Spinal cord (tissue), 10 donors: ENCODE measurements around the gene BCL11A. TPM values are rescaled to one million over a fixed set of nuclear protein-coding genes. Genes with fewer than 3 reads are reported as not detected.

Experiments used
- DNase-seq, 6 donors: peaks; one replicate each; pipeline versions ENCODE4 v3.0.0 to v3.0.0-alpha.2; 2013 to 2015; ENCODE audit warnings: low spot score in 6 of 6, low read depth in 4 of 6
- H3K27ac ChIP-seq: one replicate; pipeline ENCODE4 v1.5.1; 2013; ENCODE audit warnings: low read depth, low read length, control low read depth
- H3K27me3 ChIP-seq: one replicate; pipeline ENCODE4 v1.6.1; 2013; ENCODE audit warnings: low read length; ENCODE audit not compliant: control insufficient read depth, insufficient read depth
- H3K36me3 ChIP-seq: one replicate; pipeline ENCODE4 v1.6.1; 2013; ENCODE audit warnings: low read length; ENCODE audit not compliant: control insufficient read depth, insufficient read depth
- H3K4me1 ChIP-seq: one replicate; pipeline ENCODE4 v1.6.1; 2013; ENCODE audit warnings: low read length; ENCODE audit not compliant: control insufficient read depth, insufficient read depth
- H3K4me3 ChIP-seq: one replicate; pipeline ENCODE4 v1.5.1; 2013; ENCODE audit warnings: low read depth, low read length, control low read depth
- H3K9me3 ChIP-seq: one replicate; pipeline ENCODE4 v1.6.1; 2013; ENCODE audit warnings: low read length; ENCODE audit not compliant: control insufficient read depth, insufficient read depth
- WGBS: methylation state at CpG from one replicate; pipeline ENCODE4 v1.1.5; 2013; ENCODE audit warnings: missing lambda C conversion rate; ENCODE audit not compliant: insufficient coverage; 5-methylcytosine and 5-hydroxymethylcytosine counted together
- long read RNA-seq, 4 donors: transcript quantifications; one replicate each; lab custom pipeline, GENCODE V29; 2026
- polyA plus RNA-seq, 2 donors: library from polyadenylated mRNA; unstranded; fragments of 120-200 nt; gene quantifications; one replicate each; pipeline ENCODE4 v1.2.1, GENCODE V29; 2013; ENCODE audit not compliant: insufficient read length in 2 of 2
- total RNA-seq, 2 donors: library from RNA; depleted of rRNA in 1 of 2; stranded (reverse); fragments of 120-200 nt in 1 of 2; fragments of >200 nt in 1 of 2; gene quantifications; one replicate each; pipeline versions ENCODE4 v1.2.3 to v1.2.4, GENCODE V29; 2013 to 2014
- donor health status: healthy.

The BCL11A gene
- 10 to 100 TPM; 14.9 to 29.5 TPM for total RNA-seq
- polyA plus RNA-seq = 10 to 100 TPM; 58.0 to 61.6 TPM
- long read RNA-seq, donor 1, full-length matches to known transcripts = 34 of 58 reads
- long read RNA-seq, donor 1, partial matches to known transcripts = 24 of 58 reads
- long read RNA-seq, donor 1, other reads (novel, unspliced or antisense) = 0 of 58 reads
- long read RNA-seq, donor 2, full-length matches to known transcripts = 5 of 5 reads
- long read RNA-seq, donor 2, partial matches to known transcripts = 0 of 5 reads
- long read RNA-seq, donor 2, other reads (novel, unspliced or antisense) = 0 of 5 reads
- long read RNA-seq, donor 3, full-length matches to known transcripts = 14 of 29 reads
- long read RNA-seq, donor 3, partial matches to known transcripts = 15 of 29 reads
- long read RNA-seq, donor 3, other reads (novel, unspliced or antisense) = 0 of 29 reads
- long read RNA-seq, donor 4, full-length matches to known transcripts = 20 of 36 reads
- long read RNA-seq, donor 4, partial matches to known transcripts = 16 of 36 reads
- long read RNA-seq, donor 4, other reads (novel, unspliced or antisense) = 0 of 36 reads

- Histone ChIP-seq H3K4me1 (peaks cover 51% of the 10 kb centered on the region), H3K4me3 (peak within 1 kb of the TSS; percentile 75), H3K27ac (peak within 1 kb of the TSS; percentile 80), H3K27me3 (peaks cover 52% of the 10 kb centered on the region), H3K36me3 (no peaks in the 10 kb centered on the region), H3K9me3 (no peaks in the 10 kb centered on the region)
- 0% methylated on average over 9 of the region's 35 CpGs for WGBS
- DNase-seq = peak in 3 of 6 donors; percentile 83 to 97 (median 95)
These were observed at the start of gene BCL11A for GRCh38 chr2:60553495-60554073. Gene BCL11A, minus strand, starts transcription at chr2:60553654. Its CDS starts 384 bp downstream, at chr2:60553270.

GRCh38 chr2:60602828-60603532 is 49.5 kb upstream of the BCL11A start:
- H3K27me3 ChIP-seq = no peaks in the 10 kb centered on the region
- H3K36me3 ChIP-seq = no peaks in the 10 kb centered on the region
- no peak for DNase-seq
- no peaks in the 10 kb centered on the region for H3K4me1 ChIP-seq
- H3K27ac ChIP-seq = no peak overlapping the region
- H3K4me3 ChIP-seq = no peak overlapping the region
- WGBS = 62% methylated on average over 10 of the region's 12 CpGs
- H3K9me3 ChIP-seq = no peaks in the 10 kb centered on the region

GRCh38 chr2:60602388-60602787 is 48.9 kb upstream of the BCL11A start:
- no peaks in the 10 kb centered on the region for H3K9me3 ChIP-seq
- H3K36me3 ChIP-seq = no peaks in the 10 kb centered on the region
- H3K27me3 ChIP-seq = no peaks in the 10 kb centered on the region
- H3K4me1 ChIP-seq = no peaks in the 10 kb centered on the region
- no peak overlapping the region for H3K27ac ChIP-seq
- WGBS = no CpG with 5 or more reads among the region's 6 CpGs
- no peak overlapping the region for H3K4me3 ChIP-seq
- DNase-seq = no peak

- H3K27ac ChIP-seq = no peak overlapping the region
- no peaks in the 10 kb centered on the region for H3K4me1 ChIP-seq
- no peak overlapping the region for H3K4me3 ChIP-seq
- 100% methylated on average over 1 of the region's 3 CpGs for WGBS
- no peak for DNase-seq
- no peaks in the 10 kb centered on the region for H3K9me3 ChIP-seq
- no peaks in the 10 kb centered on the region for H3K36me3 ChIP-seq
- H3K27me3 ChIP-seq = no peaks in the 10 kb centered on the region
These were observed 44.8 kb upstream of the BCL11A start for GRCh38 chr2:60598271-60598670.

- no peaks in the 10 kb centered on the region for H3K27me3 ChIP-seq
- no CpG with 5 or more reads among the region's 2 CpGs for WGBS
- H3K4me3 ChIP-seq = no peak overlapping the region
- no peak for DNase-seq
- H3K36me3 ChIP-seq = no peaks in the 10 kb centered on the region
- no peaks in the 10 kb centered on the region for H3K4me1 ChIP-seq
- H3K27ac ChIP-seq = no peak overlapping the region
- no peaks in the 10 kb centered on the region for H3K9me3 ChIP-seq
These were observed 43.9 kb upstream of the BCL11A start for GRCh38 chr2:60597346-60597745.

GRCh38 chr2:60596411-60596810 is 43.0 kb upstream of the BCL11A start:
- Histone ChIP-seq H3K4me3 (no peak overlapping the region), H3K36me3 (no peaks in the 10 kb centered on the region), H3K9me3 (peaks cover 1% of the 10 kb centered on the region), H3K4me1 (no peaks in the 10 kb centered on the region), H3K27ac (no peak overlapping the region), H3K27me3 (no peaks in the 10 kb centered on the region)
- DNase-seq = no peak
- WGBS = no CpG with 5 or more reads among the region's 2 CpGs

GRCh38 chr2:60595953-60596352 is 42.5 kb upstream of the BCL11A start:
- no peak for DNase-seq
- peaks cover 1% of the 10 kb centered on the region for H3K9me3 ChIP-seq
- H3K27ac ChIP-seq = no peak overlapping the region
- no peaks in the 10 kb centered on the region for H3K27me3 ChIP-seq
- no peaks in the 10 kb centered on the region for H3K4me1 ChIP-seq
- 87% methylated on average over 3 of the region's 4 CpGs for WGBS
- H3K36me3 ChIP-seq = no peaks in the 10 kb centered on the region
- no peak overlapping the region for H3K4me3 ChIP-seq

- Histone ChIP-seq H3K9me3 (peaks cover 1% of the 10 kb centered on the region), H3K27ac (no peak overlapping the region), H3K36me3 (no peaks in the 10 kb centered on the region), H3K4me1 (no peaks in the 10 kb centered on the region), H3K4me3 (no peak overlapping the region), H3K27me3 (no peaks in the 10 kb centered on the region)
- no peak for DNase-seq
These were observed 35.6 kb upstream of the BCL11A start for GRCh38 chr2:60589104-60589503.

- H3K4me1 ChIP-seq = peaks cover 11% of the 10 kb centered on the region
- no peak overlapping the region for H3K4me3 ChIP-seq
- no peak for DNase-seq
- no peaks in the 10 kb centered on the region for H3K36me3 ChIP-seq
- WGBS = 76% methylated on average over 6 of the region's 6 CpGs
- H3K9me3 ChIP-seq = no peaks in the 10 kb centered on the region
- peaks cover 2% of the 10 kb centered on the region for H3K27me3 ChIP-seq
- no peak overlapping the region for H3K27ac ChIP-seq
These were observed 32.6 kb upstream of the BCL11A start for GRCh38 chr2:60586081-60586480.
